GM13977 (cell line): ENCODE measurements around the gene TRAT1.
"Not testable (repeated sequence)": the region's sequence is repeated elsewhere in the genome, so short reads cannot be mapped to it uniquely, and the experiment has no call there.

Experiments
- DNase-seq: peaks from one replicate; pipeline ENCODE4 v3.0.0; 2012; ENCODE audit warnings: low spot score
- in situ Hi-C: fragments of 300-500 bp; cut with MboI; formaldehyde crosslinking; loops from one replicate; pipeline ENCODE4 v1.12.0; 2022; ENCODE audit warnings: low sequenced_read_pairs, low pct_unique_long_range_greater_than_20kb, mixed read lengths, inconsistent platforms; ENCODE audit not compliant: unreplicated experiment
- TF ChIP-seq, protein P1 (sequence below): IDR thresholded peaks from 2 replicates; pipeline ENCODE4 v1.5.1; 2012; ENCODE audit warnings: mild to moderate bottlenecking, control low read depth; ENCODE audit not compliant: insufficient read depth; ENCODE audit errors: extremely low read depth, missing control alignments

The TRAT1 gene

DNA sequence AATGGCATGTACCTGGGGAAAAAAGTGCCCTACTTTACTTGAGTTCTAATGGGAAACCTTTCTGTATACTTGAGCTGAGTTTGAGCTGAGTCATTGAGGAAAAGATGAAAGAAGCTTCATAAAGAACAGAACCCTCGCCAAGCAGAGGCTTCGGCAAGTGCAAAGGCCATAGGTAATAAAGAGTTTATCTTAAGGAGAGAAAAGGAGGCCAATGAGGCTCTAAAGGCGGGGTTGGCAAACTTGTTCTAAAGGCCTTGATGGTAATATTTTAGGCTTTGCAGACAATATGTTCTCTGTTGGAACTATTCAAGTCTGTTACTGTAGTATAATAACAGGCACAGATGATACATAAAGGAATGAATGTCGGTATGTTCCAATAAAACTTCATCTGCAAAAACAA, 17.6 kb upstream of the TRAT1 start:
- no peak for DNase-seq
- TF ChIP-seq, protein P1, sequence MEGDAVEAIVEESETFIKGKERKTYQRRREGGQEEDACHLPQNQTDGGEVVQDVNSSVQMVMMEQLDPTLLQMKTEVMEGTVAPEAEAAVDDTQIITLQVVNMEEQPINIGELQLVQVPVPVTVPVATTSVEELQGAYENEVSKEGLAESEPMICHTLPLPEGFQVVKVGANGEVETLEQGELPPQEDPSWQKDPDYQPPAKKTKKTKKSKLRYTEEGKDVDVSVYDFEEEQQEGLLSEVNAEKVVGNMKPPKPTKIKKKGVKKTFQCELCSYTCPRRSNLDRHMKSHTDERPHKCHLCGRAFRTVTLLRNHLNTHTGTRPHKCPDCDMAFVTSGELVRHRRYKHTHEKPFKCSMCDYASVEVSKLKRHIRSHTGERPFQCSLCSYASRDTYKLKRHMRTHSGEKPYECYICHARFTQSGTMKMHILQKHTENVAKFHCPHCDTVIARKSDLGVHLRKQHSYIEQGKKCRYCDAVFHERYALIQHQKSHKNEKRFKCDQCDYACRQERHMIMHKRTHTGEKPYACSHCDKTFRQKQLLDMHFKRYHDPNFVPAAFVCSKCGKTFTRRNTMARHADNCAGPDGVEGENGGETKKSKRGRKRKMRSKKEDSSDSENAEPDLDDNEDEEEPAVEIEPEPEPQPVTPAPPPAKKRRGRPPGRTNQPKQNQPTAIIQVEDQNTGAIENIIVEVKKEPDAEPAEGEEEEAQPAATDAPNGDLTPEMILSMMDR = no peak
- in situ Hi-C loops = no loop called here

DNA sequence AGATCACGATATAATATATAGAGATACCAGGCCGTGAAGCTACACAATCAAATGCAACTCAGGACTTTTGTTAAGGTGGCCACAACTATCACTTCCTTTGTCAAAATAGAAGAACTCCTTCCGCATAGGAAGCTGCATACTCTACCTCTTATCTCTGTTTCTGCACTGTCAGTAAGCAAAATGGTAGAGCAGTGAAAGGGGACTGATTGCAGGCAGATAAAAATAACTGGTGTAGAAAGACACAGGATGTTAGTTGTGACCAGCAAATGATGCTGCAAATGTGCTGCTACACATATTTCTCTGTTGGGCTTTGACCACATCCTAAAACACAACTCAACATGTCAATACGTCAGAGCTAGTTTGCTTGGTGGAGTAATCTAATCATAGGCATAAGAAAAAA, 16.3 kb upstream of the TRAT1 start:
- TF ChIP-seq, protein P1 = no peak
- in situ Hi-C loops = no loop called here
- DNase-seq = no peak

DNA sequence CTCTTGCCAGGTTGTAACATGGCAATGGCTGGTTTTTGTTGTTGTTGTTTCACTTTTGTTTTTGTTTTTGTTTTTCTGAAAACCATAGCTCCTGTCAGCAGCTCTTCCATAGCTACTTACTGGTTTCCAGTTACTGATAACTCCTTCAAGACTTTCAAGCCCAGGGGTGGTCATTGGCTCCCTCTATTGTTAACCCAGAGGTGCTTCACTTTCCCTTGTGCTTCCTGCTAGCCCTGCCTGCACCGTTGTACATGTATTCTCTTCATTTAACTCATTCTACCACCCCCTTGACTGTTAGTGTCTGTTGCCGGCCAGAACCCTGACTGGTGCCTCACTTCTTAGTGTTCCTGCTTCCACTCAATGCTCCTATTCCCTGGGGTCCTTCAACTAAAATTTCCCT, 4.2 kb upstream of the TRAT1 start:
- TF ChIP-seq, protein P1 = peak; percentile 55
- DNase-seq = peak; percentile 23
- in situ Hi-C loops = no loop called here

DNA sequence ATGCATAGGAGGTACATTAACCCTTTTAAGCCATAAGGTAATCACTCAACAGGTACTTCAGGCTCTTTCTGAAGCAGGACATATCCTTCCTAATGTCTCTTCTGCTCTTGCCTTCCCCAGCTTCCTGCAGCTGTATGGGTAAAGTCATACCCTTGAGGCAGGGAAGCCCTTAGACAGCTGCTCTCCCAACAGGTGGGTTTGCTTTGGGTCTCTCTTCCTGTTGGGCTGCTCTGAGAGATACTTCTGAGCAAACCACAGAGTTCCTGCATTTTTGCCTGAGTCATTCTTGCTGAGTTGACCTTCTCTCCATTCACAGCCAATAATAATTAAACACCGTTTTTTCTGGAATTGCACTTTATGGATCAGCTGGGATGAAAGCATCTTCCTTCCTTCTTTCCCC, 2.0 kb upstream of the TRAT1 start:
- no peak for DNase-seq
- TF ChIP-seq, protein P1 = no peak
- in situ Hi-C loops = no loop called here

DNA sequence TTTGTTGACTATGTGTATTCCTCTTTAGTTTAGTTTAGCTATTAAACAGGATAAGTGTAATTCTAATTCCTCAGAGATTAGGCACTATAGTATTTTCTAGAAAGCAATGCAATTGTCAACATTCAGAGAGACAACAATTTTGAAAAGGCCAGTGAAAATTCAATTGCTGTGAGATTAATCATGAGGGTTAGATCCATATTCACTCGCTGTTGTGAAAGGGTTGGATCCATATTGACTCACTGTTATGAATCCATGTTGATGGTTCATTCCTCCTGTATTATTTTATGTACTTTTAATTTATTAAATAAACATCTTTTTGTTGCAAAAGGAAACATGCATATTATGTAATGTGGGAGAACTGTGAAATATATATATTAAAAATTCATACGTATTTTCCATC, 641 bp downstream of the TRAT1 start:
- DNase-seq = no peak
- TF ChIP-seq, protein P1 = no peak
- in situ Hi-C loops = no loop called here

DNA sequence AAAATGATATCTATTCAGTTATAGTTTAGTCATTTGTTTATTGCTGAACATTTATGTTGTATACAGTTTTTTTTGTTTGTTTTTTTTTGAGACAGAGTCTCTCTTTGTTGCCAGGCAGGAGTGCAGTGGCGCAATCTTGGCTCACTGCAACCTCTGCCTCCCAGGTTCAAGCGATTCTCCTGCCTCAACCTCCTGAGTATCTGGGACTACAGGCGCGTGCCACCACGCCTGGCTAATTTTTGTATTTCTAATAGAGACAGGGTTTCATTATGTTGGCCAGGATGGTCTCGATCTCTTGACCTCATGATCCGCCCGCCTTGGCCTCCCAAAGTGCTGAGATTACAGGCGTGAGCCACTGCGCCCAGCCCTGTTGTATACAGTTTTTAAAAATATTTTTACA, 1.2 kb downstream of the TRAT1 start:
- in situ Hi-C loops, DNase-seq: not testable (repeated sequence)

DNA sequence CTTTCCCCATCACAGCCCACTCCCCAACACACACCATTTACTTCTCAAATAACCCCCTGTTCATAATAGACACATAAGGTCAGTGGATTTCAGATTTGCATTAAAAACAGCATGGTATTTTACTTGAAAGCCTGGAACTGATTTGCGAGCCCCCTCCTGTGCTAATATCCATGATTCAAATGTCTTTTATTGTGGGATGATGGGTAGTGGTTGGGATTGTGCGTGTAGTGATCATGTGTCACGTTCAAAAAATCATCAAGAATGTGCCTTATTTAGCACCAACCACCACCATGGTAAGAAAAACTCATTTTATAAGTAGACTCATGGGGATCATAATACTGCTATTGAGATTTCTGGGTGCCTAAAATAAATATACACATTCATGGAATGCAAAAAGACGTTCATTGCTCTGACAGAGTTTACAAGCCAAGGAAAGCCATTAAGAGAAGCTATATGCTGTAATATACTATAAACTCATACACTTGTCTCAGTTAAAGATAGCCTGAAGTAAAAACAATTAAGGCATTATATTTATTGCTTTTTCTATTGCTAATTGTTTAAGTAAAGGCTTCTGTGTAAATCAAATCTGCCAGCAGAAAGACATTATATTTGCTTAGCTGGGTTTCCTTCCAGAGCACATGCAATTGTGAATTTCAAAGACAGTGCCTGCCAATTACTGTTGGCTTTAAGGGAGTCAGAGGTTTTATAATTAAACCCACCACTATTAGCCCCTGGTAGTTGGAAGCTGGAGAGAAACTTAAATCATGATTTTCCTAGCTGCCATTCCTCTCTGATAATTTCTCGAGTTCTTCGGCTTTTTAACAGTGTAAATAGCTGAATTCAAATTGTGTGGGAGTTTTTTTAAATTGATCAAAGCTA, 4.0 kb downstream of the TRAT1 start:
- DNase-seq = no peak
- in situ Hi-C loops = no loop called here
- TF ChIP-seq, protein P1 = no peak
